ENCODE measurements around the gene TXNL4B. TPM values are rescaled to one million over a fixed set of nuclear protein-coding genes. Genes with fewer than 3 reads are reported as not detected.

The TXNL4B gene
- total and polyA plus RNA-seq, 10 of the 15 experiments (the other 5 are each of a cell fraction or from before 2014, with no cell fraction given), result 11.1 to 24.0 (median 15.9) TPM

DNA sequence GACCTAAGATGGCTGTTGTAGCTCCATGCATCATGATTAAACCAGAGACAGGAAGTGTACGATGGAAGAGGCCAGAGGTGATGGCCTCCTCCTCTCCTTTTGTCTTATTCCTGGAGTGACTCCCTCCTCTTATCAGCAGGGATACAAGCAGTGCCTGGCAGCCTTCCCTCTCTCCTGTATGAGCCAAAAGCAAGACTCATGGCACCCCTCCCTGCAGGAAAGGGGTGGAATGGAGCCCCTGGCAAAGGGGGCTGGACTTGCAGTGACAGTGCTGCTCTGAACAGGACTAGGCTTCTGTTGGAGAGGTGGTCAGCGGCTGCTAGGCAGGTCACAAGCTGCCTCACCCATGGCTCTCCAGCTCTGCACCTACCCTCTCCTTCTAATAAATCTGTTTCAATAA lies 8.4 kb downstream of the TXNL4B start (continued):
- TF ChIP-seq ZNF217 (IDR thresholded peaks at IDR 0.05) (no peak), RBBP5 (conservative IDR thresholded peaks at IDR 0.05) (no peak), EED (IDR thresholded peaks at IDR 0.05; ENCODE audit: low read depth) (no peak), ZNF687 (IDR thresholded peaks at IDR 0.05) (no peak)

DNA sequence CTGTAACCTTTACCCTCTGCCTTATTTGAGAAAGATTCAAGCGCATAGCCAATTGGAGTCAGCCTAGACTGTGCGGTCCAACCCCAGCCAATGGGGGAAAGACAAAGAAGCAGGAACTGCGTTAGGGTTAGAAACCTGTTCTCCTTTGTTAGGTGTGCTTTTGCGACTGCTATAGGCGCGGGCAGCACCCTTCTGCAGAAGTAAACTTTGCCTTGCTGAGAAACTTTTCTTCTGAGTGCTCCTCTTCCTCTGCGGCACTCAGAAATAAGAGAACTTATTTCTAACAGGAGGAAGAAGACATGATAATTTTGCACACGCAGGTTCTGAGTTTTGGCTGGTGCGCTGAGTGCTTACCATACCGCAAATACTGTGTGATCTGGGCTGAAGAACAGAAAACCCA lies 9.0 kb downstream of the TXNL4B start:
- intact Hi-C loops (cut with micrococcal nuclease; ENCODE audit: unreplicated experiment), result no loop called here
- H4K20me1 ChIP-seq (ENCODE audit: control insufficient read depth, insufficient read depth), result no peaks in the 10 kb centered on the region
- ChIA-PET SMC1A (ENCODE audit: uncharacterized antibody, unreplicated experiment) (interaction anchor here (1.2 to 1.5 kb wide), 2 partner anchors 7 to 15 kb away, joined by 3 read pairs; no protein-coding TSS in a partner anchor), CTCF (no interaction called here), RAD21 (ENCODE audit: unreplicated experiment) (no interaction called here), POLR2A (no interaction called here)
- H3K79me2 ChIP-seq (ENCODE audit: control insufficient read depth, insufficient read depth, low read length), result no peaks in the 10 kb centered on the region
- no peak for FAIRE-seq
- in situ Hi-C loops (cut with MboI), result no loop called here
- peaks cover 3% of the 10 kb centered on the region; the same call in 1 of the 3 replicates for H3K9me3 ChIP-seq (replicated peaks; ENCODE audit: control insufficient read depth, insufficient read depth, low read length)
- no peak overlapping the region for H3K4me3 ChIP-seq
- H3K4me2 ChIP-seq (ENCODE audit: control insufficient read depth, insufficient read depth), result no peak overlapping the region
- no peak overlapping the region for H3K9ac ChIP-seq (ENCODE audit: control insufficient read depth, insufficient read depth, low read length)
- no peak overlapping the region for H2AFZ ChIP-seq (ENCODE audit: control insufficient read depth, low read depth, low read length)
- H3K27me3 ChIP-seq (replicated peaks in 1 of 2; ENCODE audit: control insufficient read depth in 2 of 2, insufficient read depth in 2 of 2, low read length in 1 of 2), result no peaks in the 10 kb centered on the region
- no peak for DNase-seq (ENCODE audit: low read depth, low spot score)
- H3K36me3 ChIP-seq (ENCODE audit: control insufficient read depth in 2 of 2, insufficient read depth in 2 of 2, low read length in 1 of 2), result peaks cover 4 to 16% of the 10 kb centered on the region in 2 experiments; a peak in 2 of 4 replicates
- BruUV-seq (replicated peaks), result no TSS peak
- ATAC-seq, result no peak
- 98% methylated on average over 10 of the region's 10 CpGs for WGBS (ENCODE audit: insufficient coverage, insufficient replicate concordance, low lambda C conversion rate, missing lambda C conversion rate)
- TF ChIP-seq TCF7 (IDR thresholded peaks at IDR 0.05; ENCODE audit: borderline replicate concordance) (no peak), CBX5 (IDR thresholded peaks at IDR 0.05; ENCODE audit: low read depth) (0 out of 2 replicates have a peak, but pooled peaks have one; percentile 60)
- no peak overlapping the region for H3K27ac ChIP-seq (ENCODE audit: control insufficient read depth, insufficient read depth)
- H3K4me1 ChIP-seq (ENCODE audit: control insufficient read depth, insufficient read depth, low read length), result no peaks in the 10 kb centered on the region
